Skeletal muscle cell (primary cell): Measurements from ENCODE around the gene CNTN1.

ENCODE experiments used
- DNase-seq: peaks from one replicate; pipeline ENCODE4 v3.0.0-alpha.2; 2010; ENCODE audit warnings: low read depth
- H3K4me3 ChIP-seq: 2 replicates; pipeline ENCODE4 v1.5.1; 2011; ENCODE audit warnings: low read depth, mild to moderate bottlenecking, control low read depth, low read length, moderate library complexity

Gene CNTN1

GRCh38 chr12:40691913-40692764 is at the start of gene CNTN1:
Gene CNTN1 (plus strand): TSS chr12:40692439.
- peak within 1 kb of the TSS; percentile 36 for H3K4me3 ChIP-seq
- DNase-seq: peak; percentile 0

DNA sequence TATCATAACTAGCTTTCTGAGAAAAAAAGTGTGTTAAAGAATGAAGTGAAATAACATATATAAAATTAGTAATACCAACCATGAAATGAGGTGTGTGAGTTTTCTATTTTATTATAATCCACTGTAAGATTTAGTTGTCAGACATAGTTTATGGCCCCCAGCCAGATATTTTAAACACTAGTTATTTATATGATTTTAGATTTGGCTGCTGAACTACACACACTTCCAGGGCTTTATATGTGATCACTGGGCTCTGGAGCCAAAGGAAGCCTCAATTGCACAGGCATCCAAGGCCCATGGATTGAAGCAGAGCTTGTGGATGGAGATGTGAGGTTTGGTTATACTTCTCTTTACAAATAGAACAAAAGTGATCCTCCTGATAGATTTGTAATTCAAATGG is 48.7 kb upstream of the CNTN1 start:
- no peak overlapping the region for H3K4me3 ChIP-seq

DNA sequence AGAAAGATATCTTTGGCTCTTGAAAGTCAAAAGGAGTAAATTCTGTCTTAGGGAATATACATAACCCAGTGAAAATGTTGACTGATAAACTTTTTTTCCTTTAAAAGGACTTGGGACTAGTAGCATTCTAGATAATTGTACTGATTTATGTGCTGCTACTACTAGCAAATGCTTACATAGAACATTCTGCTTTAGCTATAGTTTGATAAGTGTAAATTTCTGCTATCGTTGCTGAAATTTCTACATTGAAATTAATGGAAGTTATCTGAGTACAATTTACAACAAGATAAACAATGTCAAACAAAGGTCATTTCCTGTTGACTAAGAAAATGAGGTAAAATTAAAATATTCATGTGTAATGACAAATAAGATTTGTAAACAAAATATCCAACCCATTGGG is 48.3 kb upstream of the CNTN1 start:
- no peak for DNase-seq
- H3K4me3 ChIP-seq: no peak overlapping the region

More for the DNA sequence above, 48.7 kb upstream of the CNTN1 start:
- DNase-seq: no peak

- DNase-seq: no peak
- no peak overlapping the region for H3K4me3 ChIP-seq
Observed at GRCh38 chr12:40644708-40645107, 47.5 kb upstream of the CNTN1 start.

DNA sequence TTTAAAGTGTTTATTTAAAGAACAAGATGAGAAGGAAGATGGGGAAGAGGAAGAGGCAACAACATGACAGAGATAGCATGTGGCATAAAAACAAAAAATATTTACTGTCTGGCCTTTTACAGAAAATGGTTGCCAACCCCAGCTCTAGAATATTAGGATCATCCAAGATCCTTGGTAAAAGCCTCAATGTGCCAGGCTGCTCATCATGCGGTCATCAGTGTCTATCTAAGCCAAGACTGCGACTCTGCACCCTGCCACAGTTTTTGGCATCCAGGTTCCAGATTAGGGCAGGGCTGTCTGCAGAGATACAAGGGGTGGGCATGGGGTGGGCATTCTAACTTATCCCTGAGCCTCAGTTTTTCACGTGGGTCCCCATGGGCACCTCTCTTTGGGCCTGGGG is 46.9 kb upstream of the CNTN1 start:
- no peak overlapping the region for H3K4me3 ChIP-seq
- DNase-seq: no peak

- DNase-seq: no peak
- no peak overlapping the region for H3K4me3 ChIP-seq
Observed at GRCh38 chr12:40646456-40646855, 45.8 kb upstream of the CNTN1 start.

DNA sequence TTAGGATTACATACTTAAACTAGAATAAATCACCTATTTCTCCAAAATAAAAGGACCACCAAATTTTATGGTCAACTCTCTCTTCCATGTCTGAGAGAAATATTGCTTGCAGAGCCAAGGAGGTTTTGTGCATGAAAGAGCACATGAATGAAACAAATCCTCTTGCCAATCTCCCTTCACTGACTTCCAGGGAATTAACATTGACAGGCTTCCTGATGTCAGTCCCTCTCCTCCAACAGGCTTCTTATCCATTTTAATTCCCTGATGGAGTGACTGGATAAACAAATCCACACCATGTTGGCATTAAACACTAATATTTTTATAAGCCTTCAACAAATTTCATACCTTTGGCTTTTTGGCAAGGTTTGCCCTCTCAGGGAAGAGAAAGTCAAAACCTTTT is 45.3 kb upstream of the CNTN1 start:
- H3K4me3 ChIP-seq: no peak overlapping the region
- DNase-seq: no peak

DNA sequence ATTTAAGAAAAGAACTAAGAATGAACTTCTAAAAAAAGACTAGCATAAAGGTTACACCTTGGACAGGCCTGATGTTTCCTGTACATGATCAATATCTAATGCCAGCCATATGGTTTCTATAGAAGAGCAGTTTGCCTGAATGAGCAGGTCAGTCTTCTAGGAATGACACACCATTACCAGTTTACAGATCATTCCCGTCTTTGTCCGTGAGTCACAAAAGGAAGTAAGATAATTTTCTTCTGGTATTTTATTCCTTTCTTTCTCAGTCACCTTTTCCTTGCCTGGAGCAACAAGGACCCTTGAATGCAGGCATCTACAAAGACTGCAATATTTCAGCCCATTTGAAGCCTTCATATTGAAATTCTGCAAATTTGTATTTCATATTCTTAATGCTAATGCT is 44.6 kb upstream of the CNTN1 start:
- no peak for DNase-seq

GRCh38 chr12:40648519-40648918 is 43.7 kb upstream of the CNTN1 start:
- H3K4me3 ChIP-seq: no peak overlapping the region

More for the DNA sequence above, 44.6 kb upstream of the CNTN1 start:
- H3K4me3 ChIP-seq: no peak overlapping the region

GRCh38 chr12:40650038-40650704 is 42.1 kb upstream of the CNTN1 start:
- DNase-seq: no peak

More at GRCh38 chr12:40648519-40648918, 43.7 kb upstream of the CNTN1 start:
- no peak for DNase-seq

GRCh38 chr12:40655451-40655850 is 36.8 kb upstream of the CNTN1 start:
- no peak for DNase-seq
- H3K4me3 ChIP-seq: no peak overlapping the region

More at GRCh38 chr12:40650038-40650704, 42.1 kb upstream of the CNTN1 start:
- no peak overlapping the region for H3K4me3 ChIP-seq

DNA sequence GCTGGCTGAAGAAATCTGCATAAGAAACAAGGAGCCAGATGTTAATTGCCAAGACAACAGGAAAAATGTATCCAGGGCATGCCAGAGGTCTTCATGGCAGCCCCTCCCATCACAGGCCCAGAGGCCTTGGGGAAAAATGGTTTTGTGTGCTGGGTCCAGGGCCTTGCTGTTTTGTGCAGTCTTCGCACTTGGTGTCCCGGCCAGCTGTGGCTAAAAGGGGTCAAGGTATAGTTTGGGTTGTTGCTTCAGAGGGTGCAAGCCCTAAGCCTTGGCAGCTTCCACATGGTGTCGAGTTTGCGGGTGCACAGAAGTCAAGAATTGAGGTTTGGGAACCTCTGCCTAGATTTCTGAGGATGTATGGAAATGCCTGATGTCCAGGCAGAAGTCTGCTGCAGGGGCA is 29.9 kb upstream of the CNTN1 start:
- no peak for DNase-seq
- no peak overlapping the region for H3K4me3 ChIP-seq

DNA sequence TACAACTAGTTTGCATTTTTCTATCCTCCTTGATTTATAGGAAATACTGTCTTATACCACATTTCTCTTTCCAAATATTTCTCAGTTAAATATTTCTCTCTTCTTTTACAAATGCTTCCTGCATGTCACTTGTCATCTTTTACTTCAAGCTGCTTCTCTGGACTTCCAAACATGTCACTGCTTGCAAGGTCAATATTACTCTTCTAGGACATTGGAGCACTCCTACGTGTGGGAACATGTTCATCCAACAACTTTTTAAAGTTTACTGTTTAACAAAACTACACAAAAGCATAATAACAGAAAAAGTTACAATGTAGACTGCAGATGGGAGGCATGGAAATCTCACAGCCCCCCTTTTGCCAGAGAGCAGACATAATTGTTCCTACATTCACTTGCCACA is 28.5 kb upstream of the CNTN1 start:
- no peak overlapping the region for H3K4me3 ChIP-seq
- no peak for DNase-seq

DNA sequence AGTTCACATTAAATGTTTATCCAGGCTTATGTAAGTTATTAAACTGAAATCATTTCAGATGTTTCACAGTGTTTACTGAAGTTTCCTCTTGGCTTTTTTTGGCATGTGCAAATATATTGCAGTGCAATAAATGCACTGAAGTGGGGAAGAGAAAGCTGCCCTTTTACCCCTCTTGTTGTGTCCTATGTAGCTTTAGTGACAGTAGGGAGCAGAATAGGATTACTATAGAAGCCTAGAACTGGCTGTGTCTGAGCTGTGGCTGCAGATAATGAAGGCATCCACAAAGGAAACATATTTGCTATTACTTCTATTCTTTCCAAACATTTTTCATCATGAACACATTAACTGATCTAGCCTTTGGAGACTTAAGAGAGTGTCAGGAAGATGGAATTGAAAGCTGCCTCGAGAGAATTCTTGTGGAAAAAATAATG is 24.1 kb upstream of the CNTN1 start:
- H3K4me3 ChIP-seq: no peak overlapping the region
- no peak for DNase-seq

DNA sequence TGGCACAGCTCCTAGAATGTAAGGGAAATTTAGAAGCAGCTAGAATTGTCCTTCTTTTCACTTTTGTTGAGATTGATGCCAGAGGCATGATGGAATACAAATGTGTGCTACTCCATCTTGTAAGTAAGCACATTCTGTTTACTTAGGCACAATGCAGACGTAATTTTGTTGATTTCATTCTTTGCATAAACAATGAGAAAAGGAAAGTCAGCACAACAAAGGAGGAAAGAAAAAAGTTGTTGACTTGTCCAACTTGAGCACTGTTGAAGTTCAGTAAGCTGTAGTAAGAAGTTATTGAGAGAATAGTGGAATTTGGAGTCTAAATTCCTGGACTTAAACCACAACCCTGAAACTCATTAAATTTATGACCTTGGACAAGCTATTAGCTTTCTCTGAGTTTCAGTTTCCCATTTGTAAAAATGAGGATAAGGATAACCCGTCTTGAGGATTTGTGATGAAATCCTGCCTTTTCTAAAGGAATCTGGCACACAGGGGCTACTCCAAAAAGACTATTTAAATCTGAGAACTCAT is 19.4 kb upstream of the CNTN1 start:
- no peak for DNase-seq
- H3K4me3 ChIP-seq: no peak overlapping the region

DNA sequence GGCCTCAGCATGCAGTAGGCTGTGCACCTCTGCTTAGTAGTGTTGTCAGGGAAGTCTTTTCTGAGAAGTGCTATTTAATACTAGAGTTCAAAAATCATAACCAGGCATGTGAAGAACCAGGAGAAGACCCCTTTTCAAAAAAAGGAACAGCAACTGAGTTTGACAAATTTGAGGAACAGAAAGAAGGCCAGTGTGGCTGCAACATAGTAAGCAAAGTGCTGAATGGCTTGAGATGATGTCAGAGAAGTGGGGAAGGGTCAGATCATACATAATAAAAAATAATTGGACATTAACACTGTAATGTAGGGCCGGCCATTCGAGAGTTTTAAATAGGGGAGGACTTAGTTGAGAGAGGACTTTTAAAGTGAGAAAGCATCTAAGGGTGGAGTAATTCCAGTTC is 11.1 kb upstream of the CNTN1 start:
- no peak for DNase-seq
- no peak overlapping the region for H3K4me3 ChIP-seq

DNA sequence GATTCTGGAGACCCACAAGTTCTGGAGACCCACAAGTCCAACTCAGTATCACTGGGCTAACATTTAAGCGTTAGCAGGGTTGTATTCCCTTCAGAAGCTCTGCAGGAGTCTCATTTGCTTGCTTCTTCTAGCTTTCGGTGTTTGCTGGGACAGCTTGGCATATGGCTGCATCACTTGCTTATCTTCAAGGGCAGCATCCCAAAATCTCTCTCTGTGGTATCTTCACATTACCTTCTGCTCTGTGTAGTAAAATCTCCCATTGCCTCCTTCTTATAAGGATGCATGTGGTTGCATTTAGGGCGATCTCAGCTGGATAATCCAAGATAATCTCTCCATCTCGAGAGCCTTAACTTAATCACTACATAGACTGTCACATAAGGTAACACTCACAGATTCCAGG is 7.3 kb upstream of the CNTN1 start:
- no peak overlapping the region for H3K4me3 ChIP-seq
- no peak for DNase-seq

- no peak for DNase-seq
- H3K4me3 ChIP-seq: no peak overlapping the region
Observed at GRCh38 chr12:40688085-40688725, 4.0 kb upstream of the CNTN1 start.

GRCh38 chr12:40689576-40689975 is 2.7 kb upstream of the CNTN1 start:
- no peak for DNase-seq

GRCh38 chr12:40692765-40693206 is 547 bp downstream of the CNTN1 start:
- peak overlapping the region; percentile 36 for H3K4me3 ChIP-seq
- no peak for DNase-seq

More at GRCh38 chr12:40689576-40689975, 2.7 kb upstream of the CNTN1 start:
- H3K4me3 ChIP-seq: no peak overlapping the region
